SK-N-SH treated with all-trans-retinoic acid at 6 μM for 48 hours (cell line): ENCODE data around the gene HS6ST2.

Source experiments
- ARNTL ChIP-seq: fragments of 450-650 bp; formaldehyde crosslinking; IDR thresholded peaks from 2 replicates; pipeline ENCODE4 v1.5.0; 2020; ENCODE audit warnings: low read depth, mild to moderate bottlenecking, moderate library complexity, borderline replicate concordance
- BACH2 ChIP-seq: fragments of 250-450 bp; sonication (Bioruptor Pico); IDR thresholded peaks from 2 replicates; pipeline ENCODE4 v1.9.0; 2021; ENCODE audit warnings: mild to moderate bottlenecking, borderline replicate concordance
- OSR1 ChIP-seq: fragments of 250-450 bp; sonication (Bioruptor Pico); IDR thresholded peaks from 2 replicates; pipeline ENCODE4 v1.8.0; 2022; ENCODE audit warnings: moderate library complexity, mild to moderate bottlenecking, inconsistent platforms
- PPARA ChIP-seq: fragments of 250-450 bp; sonication (Bioruptor Pico); IDR thresholded peaks from 2 replicates; pipeline ENCODE4 v1.5.0; 2020; ENCODE audit warnings: mild to moderate bottlenecking, borderline replicate concordance
- RARB ChIP-seq: fragments of 250-450 bp; sonication (Bioruptor Pico); IDR thresholded peaks from 2 replicates; pipeline ENCODE4 v1.8.0; 2021; ENCODE audit warnings: mild to moderate bottlenecking, moderate library complexity
- TCF4 ChIP-seq: fragments of 250-450 bp; sonication (Bioruptor Pico); IDR thresholded peaks from 2 replicates; pipeline ENCODE4 v1.8.0; 2021; ENCODE audit warnings: mild to moderate bottlenecking, moderate library complexity, borderline replicate concordance
- ZFP30 ChIP-seq: fragments of 450-650 bp; formaldehyde crosslinking; IDR thresholded peaks from 2 replicates; pipeline ENCODE4 v1.5.0; 2022; ENCODE audit warnings: mild to moderate bottlenecking, moderate library complexity
- ZNF565 ChIP-seq: fragments of 450-650 bp; formaldehyde crosslinking; conservative IDR thresholded peaks from 2 replicates; pipeline ENCODE4 v1.5.0; 2020; ENCODE audit warnings: low read depth, mild to moderate bottlenecking, moderate library complexity
- TF ChIP-seq, protein P1 (sequence below): fragments of 250-450 bp; sonication (Bioruptor Pico); IDR thresholded peaks from 2 replicates; pipeline ENCODE4 v1.8.0; 2020; ENCODE audit warnings: mild to moderate bottlenecking, moderate library complexity, borderline replicate concordance
- TF ChIP-seq, protein P2 (sequence below): fragments of 250-450 bp; sonication (Bioruptor Pico); IDR thresholded peaks from 2 replicates; pipeline ENCODE4 v1.5.1; 2021; ENCODE audit warnings: mild to moderate bottlenecking, moderate library complexity
- TF ChIP-seq, protein P3 (sequence below): fragments of 250-450 bp; sonication (Bioruptor Pico); IDR thresholded peaks from 2 replicates; pipeline ENCODE4 v1.5.1; 2020; ENCODE audit warnings: low read depth, mild to moderate bottlenecking, moderate library complexity

DNA sequence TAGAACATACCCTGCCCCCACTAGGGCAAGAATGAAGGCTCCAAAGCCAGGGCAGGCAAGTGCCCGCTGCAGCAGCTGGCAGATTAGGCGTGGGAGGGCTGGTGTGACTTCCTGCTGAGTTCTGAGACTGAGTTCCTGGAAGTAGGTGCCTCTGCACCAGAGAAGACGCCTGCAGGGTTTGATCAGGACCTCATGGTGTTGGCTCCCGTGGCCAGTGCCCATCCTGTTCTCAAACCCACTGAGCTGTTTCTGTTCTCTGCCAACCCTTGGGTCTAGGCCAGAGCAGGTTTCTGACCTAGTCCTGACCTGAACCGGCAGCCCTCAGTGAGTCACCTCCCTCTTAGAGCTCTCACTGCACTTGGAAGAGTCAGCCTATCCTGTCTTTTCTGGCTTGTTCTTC, 220.7 kb downstream of the HS6ST2 start:
- TF ChIP-seq TCF4 (no peak), ZFP30 (CRISPR knock-in tag) (no peak), OSR1 (CRISPR knock-in tag) (no peak), ARNTL (CRISPR knock-in tag) (no peak), PPARA (CRISPR knock-in tag) (no peak), ZNF565 (CRISPR knock-in tag) (no peak), BACH2 (CRISPR knock-in tag) (no peak), RARB (CRISPR knock-in tag) (no peak)
- TF ChIP-seq, protein P1, sequence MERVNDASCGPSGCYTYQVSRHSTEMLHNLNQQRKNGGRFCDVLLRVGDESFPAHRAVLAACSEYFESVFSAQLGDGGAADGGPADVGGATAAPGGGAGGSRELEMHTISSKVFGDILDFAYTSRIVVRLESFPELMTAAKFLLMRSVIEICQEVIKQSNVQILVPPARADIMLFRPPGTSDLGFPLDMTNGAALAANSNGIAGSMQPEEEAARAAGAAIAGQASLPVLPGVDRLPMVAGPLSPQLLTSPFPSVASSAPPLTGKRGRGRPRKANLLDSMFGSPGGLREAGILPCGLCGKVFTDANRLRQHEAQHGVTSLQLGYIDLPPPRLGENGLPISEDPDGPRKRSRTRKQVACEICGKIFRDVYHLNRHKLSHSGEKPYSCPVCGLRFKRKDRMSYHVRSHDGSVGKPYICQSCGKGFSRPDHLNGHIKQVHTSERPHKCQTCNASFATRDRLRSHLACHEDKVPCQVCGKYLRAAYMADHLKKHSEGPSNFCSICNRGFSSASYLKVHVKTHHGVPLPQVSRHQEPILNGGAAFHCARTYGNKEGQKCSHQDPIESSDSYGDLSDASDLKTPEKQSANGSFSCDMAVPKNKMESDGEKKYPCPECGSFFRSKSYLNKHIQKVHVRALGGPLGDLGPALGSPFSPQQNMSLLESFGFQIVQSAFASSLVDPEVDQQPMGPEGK (CRISPR knock-in tag), result no peak
- TF ChIP-seq, protein P2, sequence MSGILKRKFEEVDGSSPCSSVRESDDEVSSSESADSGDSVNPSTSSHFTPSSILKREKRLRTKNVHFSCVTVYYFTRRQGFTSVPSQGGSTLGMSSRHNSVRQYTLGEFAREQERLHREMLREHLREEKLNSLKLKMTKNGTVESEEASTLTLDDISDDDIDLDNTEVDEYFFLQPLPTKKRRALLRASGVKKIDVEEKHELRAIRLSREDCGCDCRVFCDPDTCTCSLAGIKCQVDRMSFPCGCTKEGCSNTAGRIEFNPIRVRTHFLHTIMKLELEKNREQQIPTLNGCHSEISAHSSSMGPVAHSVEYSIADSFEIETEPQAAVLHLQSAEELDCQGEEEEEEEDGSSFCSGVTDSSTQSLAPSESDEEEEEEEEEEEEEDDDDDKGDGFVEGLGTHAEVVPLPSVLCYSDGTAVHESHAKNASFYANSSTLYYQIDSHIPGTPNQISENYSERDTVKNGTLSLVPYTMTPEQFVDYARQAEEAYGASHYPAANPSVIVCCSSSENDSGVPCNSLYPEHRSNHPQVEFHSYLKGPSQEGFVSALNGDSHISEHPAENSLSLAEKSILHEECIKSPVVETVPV (CRISPR knock-in tag), result no peak
- TF ChIP-seq, protein P3, sequence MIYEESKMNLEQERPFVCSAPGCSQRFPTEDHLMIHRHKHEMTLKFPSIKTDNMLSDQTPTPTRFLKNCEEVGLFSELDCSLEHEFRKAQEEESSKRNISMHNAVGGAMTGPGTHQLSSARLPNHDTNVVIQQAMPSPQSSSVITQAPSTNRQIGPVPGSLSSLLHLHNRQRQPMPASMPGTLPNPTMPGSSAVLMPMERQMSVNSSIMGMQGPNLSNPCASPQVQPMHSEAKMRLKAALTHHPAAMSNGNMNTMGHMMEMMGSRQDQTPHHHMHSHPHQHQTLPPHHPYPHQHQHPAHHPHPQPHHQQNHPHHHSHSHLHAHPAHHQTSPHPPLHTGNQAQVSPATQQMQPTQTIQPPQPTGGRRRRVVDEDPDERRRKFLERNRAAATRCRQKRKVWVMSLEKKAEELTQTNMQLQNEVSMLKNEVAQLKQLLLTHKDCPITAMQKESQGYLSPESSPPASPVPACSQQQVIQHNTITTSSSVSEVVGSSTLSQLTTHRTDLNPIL, result no peak
